Globus pallidus (tissue), 1 donor: Measurements from ENCODE around the gene OPHN1.
"Not testable (repeated sequence)": the region's sequence is repeated elsewhere in the genome, so short reads cannot be mapped to it uniquely, and the experiment has no call there.

Source experiments
- DNase-seq: peaks from one replicate; pipeline ENCODE4 v3.0.0-alpha.2; 2015; ENCODE audit warnings: low spot score

The OPHN1 gene

DNA sequence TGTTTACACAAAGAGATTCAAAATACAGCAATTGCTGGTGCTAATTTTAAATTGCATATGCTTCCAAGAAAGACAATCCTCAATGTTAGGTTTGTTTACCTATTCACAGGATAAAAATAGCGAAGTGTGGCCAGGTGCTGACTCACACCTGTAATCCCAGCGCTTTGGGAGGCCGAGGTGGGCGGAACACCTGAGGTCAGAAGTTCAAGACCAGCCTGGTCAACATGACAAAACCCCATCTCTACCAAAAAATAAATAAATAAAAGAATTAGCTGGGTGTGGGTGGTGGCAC, 77.7 kb downstream of the OPHN1 start:
- no peak for DNase-seq

DNA sequence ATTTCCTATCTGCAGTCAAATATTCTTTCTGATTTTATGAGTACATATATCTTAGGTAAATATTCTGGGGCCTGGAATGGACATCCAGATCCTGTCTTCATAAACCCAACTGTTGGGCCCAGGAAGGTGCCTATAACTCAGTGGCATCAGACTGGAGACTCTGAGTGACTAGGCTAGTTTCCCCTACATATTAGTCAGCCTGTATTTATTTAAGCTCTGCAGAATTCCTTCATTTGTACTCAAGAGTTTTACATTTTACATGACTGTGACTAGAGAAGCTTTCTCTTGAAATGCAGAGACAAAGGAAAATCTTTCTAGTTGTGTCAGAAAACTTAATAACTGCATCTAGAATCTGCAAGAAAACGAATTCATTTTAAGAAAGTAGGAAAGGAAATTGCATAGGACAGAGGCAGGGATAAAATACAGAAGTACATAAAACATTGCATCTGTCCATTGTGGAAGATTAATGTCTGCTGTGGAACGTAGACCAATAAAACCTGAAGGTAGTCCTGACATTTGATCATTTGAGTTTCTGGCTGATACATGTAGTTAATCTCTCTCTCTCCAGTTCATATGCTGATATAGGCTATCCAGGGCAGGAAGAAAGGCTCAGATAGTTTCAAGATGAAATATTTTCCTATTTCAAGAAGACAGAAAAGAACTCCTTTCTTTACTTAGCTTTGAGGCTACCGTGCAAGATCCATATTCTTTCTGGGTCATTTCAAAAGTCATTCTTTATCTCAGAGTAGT, 78.2 kb downstream of the OPHN1 start:
- no peak for DNase-seq

DNA sequence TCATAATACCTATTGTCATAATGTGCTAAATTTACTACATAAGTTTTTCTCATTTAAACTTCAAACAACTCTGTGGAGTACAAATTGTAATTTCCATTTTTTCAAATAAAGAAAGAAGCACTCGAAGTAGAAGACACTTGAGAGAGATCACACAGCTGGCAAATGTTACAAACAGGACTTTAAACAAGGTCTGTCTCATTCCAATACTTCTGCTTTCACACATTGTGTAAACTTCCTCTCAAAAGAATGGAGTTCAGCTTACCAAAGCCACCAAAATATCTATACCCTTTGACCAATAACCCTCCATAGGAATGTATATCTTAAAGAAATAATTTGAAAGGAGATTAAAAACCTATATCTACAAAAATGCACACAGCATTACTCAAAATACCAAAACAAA, 88.3 kb downstream of the OPHN1 start:
- DNase-seq: no peak

- no peak for DNase-seq
These were observed 89.7 kb downstream of the OPHN1 start for GRCh38 chrX:68343551-68343950.

DNA sequence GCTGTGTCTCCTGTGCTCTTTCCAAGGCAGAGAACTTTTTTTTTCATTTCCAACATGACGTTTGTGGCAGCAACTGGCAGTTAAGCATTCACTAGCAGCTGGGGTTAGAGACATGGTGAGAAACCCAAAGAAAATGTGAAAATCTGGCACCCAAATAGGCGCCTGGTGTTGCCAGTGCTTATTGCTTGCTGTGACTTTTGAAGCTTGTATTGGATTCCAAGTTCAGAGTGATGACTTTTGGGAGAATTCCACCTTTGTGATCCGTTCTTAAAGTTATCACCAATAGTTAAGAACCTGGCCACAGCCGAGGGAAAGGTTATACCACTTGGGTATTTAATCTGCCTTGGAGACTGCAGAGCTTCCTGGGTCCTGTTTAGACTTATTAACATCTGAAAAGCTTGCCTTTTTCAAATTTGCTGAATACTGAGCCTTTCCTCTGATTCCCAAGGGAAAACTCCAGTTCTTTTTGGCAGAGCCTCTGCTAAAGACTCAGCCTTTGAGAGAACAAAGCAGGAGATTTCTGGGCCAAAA, 101.0 kb downstream of the OPHN1 start:
- DNase-seq: peak; percentile 37

- DNase-seq: not testable (repeated sequence)
These were observed 106.5 kb downstream of the OPHN1 start for GRCh38 chrX:68326841-68327240.

DNA sequence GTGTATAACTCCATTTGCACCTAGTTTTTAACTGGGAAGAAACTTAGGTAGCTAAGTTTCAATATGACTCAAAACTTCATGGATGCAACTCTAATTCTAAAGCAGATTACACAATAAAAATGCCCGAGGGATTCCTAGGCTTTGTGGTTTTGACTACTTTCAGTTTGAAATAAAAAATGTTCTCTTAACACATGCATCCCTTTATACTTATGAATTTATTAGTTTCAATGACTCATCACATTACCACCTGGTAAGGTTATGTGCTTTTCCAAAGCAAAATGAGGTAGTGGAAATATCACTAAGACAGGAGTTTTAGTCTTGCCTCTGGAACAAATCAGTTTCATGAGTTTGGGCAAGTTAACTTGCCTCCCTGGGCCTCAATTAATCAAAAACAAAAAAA, 125.5 kb downstream of the OPHN1 start:
- DNase-seq: no peak

GRCh38 chrX:68304602-68305001, 128.7 kb downstream of the OPHN1 start:
- DNase-seq: no peak

DNA sequence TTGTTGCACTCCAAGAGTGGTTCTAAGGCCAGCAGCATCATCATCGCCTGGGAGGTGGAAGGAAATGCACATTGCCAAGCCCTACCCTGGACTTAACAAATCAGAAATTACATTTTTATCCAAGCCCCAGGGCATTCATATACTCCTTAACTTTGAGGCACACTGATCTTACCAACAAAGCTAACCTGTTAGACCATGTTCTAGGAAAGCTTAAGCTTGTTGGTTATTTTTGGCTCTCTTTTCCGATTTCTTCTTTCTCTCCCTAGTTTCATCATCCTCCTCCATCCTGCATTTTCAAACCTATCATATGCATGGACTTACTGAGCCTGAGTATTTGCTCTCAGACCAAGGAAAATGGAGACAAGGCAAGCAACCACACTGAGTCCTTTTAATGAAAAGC, 133.4 kb downstream of the OPHN1 start:
- no peak for DNase-seq

DNA sequence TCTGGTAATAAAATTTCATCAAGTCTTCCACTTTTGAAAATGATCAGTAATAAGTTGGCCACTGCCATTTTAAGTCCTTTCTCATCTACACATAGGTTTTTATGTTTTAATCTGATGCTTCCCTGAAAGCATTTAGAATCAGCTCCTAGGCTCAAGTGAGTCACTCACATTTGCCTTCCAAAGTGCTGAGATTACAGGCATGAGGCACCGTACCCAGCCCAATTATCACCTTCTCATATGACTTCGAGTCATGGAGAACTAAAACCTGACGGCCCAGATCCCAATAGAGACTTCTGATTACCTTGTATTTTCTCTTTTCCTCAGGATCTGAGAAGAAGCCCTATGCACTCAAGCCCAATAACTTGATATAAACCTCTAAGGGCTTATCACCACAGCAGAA, 140.8 kb downstream of the OPHN1 start:
- DNase-seq: no peak

DNA sequence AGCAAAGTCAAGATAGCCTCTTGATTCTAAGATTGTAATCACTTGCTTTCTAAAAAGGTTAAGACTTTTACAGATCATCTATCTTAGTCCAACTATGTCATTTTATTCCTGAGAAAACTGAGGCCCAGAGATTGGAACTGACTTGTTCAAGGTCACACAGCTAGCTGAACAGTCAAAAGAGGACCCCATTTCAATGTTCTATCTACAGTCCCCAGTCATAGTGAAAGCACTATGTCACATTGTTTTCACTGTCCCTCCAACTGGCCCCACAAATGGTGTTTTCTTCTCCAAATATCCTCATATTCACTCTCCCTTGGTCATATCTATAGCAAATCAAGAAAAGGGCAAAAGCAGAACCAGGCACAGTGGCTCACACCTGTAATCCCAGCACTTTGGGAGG, 145.2 kb downstream of the OPHN1 start:
- no peak for DNase-seq

GRCh38 chrX:68287419-68287818, 145.9 kb downstream of the OPHN1 start:
- no peak for DNase-seq

GRCh38 chrX:68286980-68287379, 146.3 kb downstream of the OPHN1 start:
- no peak for DNase-seq

GRCh38 chrX:68286076-68286475, 147.2 kb downstream of the OPHN1 start:
- DNase-seq: no peak

GRCh38 chrX:68284281-68284904, 148.9 kb downstream of the OPHN1 start:
- no peak for DNase-seq

DNA sequence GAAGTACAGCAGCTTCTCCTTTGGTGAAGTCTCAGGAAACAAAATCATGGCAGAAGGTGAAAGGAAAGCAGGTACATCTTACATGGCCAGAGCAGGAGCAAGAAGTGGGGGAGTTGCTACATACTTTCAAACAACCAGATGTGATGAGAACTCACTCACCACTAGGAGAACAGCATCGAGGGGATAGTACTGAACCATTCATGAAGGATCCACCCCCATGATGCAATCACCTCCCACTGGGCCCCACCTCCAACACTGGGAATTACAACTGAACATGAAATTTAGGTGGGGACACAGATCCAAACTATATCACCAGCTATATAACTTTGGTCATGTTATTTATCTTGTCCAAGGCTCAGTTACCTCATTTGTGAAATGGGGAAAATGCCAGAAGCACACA, 159.4 kb downstream of the OPHN1 start:
- no peak for DNase-seq

- not testable (repeated sequence) for DNase-seq
These were observed 168.5 kb downstream of the OPHN1 start for GRCh38 chrX:68264793-68265192.

- peak; percentile 65 for DNase-seq
These were observed 172.1 kb downstream of the OPHN1 start for GRCh38 chrX:68261060-68261672.

DNA sequence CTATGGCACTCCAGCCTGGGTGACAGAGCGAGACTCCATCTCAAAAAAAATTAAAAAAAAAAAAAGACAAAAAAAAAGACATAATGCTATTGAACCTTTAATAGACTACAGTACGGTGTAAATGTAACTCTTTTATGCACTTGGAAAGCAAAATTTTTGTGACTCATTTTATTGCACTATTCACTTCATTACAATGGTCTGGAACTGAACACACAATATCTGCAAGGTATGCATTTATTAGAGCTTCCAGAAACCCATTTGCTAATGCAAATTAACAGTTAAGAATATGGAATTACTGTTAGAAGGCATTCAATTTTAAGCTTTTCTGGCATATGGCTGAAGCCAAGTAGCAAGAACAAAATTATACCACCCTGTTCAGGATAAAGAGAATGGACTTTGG, 176.3 kb downstream of the OPHN1 start:
- DNase-seq: no peak

DNA sequence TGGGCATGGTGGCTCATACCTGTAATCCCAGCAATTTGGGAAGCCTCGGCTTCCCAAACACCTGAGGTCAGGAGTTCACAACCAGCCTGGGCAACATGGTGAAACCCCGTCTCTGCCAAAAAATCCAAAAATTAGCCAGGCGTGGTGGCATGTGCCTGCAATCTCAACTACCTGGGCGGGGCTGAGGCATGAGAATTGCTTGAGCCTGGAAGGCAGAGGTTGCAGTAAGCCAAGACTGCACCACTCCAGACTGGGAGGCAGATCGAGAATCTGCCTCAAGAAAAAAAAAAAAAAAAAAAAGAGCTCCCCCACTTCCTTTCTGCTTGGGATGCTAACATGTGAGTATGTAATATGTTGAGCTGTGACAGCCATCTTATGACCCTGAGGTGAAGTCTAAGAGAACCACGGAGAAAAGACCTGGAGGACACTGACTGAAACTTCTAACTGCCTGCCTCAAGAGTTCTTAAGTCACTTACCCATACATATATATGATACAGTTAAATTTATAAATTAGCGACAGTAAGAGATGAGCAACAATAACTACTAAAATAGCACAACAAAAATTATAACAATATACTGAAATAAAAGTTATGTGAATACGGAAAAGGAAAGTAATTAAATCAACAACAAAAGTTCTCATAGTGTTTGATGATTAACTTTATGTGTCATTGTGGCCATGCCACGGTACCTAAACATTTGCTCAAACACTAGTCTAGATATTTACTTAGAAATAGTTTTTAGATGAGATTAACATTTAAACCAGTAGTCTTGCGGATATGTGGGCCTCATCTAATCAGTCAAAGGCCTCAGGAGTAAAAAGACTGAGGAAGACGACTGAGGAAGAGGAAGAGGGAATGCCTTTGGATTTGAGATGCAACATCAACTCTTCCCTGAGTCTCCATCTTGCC, 178.3 kb downstream of the OPHN1 start:
- no peak for DNase-seq

DNA sequence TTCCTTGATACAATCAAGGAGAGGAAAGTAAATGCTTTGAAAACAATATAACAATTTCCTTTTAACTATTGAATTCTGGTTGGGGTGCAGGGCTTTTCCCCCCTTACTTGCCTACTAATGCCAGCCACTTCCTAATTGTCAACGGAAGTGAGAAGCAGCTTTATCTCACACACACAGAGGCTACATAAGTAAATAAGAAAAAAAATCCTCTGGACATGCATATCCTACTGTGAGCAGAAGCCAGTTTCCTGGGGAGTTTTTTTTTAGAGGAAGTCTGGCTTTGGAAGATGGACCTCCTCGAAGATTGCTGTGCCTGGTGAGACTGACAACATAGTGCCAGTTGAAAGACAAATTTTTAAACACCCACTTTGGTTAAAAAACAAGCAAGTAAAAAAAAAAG, 180.6 kb downstream of the OPHN1 start:
- no peak for DNase-seq

DNA sequence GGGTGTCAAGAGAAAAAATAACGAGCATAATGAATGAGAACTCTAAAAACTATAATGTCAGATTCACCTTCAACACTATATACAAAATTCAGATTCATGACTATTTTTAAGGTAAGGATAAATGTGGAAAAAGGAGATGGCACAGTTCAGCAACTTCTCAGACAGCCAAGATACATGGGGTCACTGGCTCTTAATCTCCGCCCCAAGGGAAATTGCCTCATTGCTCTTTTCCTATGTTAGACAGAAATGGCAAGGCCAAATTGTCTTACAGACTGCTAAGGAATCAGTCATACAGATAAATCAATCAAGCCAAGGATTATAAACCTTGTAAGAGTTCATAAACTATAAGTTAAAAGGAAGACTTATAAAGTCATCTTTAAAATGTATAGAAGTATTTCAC, 183.4 kb downstream of the OPHN1 start:
- no peak for DNase-seq
